GM18508 (cell line): Measurements from ENCODE around the gene BMP7.

Source experiments
- ATAC-seq: cut with Tn5 transposase; IDR thresholded peaks from one replicate; pipeline ENCODE4 v1.9.1; 2021; ENCODE audit warnings: moderate number of reproducible peaks; ENCODE audit not compliant: insufficient read depth, unreplicated experiment

BMP7 gene

DNA sequence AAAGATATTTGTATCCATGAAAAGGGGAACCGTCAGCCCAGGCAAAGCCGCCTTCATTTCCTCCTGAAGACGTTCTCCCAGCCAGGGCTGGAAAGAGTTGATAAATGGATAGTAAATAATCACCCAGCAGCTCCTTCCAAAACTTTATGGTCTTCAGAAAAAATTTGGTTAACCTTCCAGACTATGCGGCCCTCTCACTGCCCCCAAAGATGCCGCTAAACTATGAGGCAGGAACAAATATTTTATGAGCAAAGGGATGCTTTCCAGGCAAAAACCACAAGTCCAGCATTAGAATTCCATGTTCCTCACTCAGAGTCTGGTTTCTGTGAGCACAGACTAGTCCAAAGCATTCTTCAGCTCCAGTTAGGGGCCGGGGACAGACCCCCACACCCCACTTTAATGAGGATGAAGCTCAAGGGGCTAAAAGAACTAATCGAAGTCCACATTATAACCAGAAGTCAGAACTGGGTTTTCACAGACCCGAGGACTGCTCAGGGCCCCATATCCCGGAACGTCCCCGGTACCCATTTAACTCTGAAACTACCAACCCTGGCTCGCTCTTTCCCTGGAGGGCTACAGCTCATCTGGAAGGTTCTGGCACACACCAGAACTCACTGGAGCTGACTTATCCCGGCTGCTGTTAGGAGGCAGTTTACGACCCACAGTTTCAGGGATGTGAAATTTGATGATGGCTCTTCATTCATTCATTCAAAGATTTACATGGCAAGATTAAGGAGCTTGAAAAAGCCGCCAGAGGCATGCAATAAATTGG lies 29.4 kb downstream of the BMP7 start:
- no peak for ATAC-seq

DNA sequence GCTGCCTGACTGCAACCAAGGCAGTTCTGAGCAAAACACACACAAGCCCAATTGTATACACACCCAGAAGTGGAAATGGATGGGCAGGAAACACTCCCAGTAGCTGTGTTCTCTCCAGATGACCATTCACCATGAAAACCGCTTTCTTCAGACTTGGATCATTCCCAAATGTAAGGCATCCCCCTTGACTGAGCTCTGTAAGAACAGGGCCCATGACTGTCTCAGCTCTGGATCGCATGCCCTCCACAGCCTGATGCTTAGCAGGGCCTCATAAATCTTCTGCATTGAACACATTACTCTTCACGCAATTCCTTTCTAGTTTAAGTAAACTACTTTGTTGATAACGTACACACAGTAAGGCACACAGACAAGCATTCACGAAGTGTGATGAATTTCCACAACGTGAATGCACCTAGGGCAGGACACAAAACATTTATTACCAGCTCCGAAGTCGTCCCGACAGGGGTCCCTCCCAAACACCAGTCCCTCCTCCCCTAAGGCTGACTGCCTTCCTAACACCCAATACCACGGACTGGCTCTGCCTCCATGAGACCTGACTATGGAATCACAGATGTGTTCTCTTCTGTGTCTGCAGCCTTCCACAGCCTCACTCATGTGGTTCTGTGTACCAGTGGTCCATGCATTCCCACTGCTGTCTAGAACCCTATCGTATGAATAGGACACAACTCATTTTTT lies 31.7 kb downstream of the BMP7 start:
- ATAC-seq, result no peak

DNA sequence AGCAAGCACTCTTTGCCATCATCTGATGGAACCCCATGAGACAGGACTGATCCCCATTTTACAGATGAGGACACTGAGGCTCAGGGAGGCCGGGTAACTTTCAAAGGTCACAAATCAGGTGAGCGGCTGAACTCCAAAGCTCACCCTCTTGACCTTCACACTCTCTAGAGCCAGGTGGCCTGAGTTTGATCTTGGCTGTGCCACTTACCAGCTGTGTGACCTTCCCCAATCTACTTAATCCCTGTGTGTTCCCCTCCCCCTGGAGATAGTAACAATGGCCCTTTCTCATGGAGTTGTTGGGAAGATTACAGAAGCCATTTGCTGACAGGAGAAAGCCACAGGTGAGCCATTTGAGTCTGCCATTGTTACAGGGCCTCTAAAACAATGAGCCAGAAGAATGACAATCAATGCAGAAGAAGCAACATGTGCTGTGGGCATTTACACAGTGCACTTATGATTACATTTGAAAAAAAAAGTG lies 34.5 kb downstream of the BMP7 start:
- ATAC-seq, result no peak

DNA sequence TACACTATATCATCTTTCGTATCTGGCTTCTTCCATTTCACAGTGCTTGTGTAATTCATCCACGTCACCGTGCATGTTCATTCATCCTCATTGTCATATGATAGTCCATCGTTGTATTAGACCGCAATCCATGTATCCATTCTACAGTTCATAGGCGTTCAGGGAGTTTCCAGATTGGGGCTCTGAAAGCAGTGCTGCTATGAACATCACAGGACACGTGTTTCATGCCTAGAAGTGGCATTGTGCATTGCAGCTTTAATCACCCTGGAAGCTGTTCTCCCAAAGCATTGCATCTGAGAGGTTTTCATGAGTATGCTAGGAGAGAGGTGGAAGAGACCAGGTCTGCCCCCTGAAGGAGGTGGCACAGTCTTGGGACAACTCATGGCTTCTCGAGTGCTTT lies 35.3 kb downstream of the BMP7 start:
- ATAC-seq, result no peak

DNA sequence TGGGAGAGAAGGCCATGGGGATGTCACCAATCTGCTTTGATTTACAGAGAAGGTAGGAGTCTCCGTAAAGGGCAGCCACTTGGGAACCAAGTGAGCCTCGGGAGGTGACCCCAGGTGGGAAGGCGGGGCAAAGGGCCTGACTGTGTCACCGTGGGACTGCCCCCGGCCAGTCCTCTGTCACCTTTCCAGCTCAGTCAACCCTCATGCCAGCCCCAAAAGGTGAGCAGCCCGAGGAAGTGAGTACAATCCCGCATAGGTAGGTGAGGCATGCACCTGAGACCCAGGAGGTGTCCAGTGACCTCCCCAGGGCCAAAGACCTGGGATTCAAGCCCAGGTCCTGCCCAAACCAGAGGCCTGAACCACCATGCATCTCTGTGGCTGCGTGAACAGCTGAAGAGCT lies 36.2 kb downstream of the BMP7 start:
- no peak for ATAC-seq

DNA sequence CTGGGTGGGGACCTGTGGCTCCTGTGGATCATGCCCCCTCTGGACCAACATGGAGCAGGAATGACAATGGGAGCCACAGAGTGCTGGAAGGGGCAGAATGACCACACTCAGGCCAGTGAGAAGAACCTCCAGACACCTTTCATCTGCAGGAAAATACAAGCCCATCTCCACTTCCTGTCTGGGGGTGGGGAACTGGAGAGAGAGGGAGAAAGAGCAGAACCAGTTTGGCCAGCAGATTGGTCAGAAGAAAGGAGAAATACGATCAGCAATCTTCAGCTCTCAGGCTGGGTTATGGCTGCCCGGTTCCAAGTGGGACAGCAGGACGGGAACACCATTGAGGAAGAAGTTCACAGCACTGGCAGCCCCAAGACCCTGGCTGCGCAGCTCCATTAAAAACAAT lies 37.0 kb downstream of the BMP7 start:
- no peak for ATAC-seq

DNA sequence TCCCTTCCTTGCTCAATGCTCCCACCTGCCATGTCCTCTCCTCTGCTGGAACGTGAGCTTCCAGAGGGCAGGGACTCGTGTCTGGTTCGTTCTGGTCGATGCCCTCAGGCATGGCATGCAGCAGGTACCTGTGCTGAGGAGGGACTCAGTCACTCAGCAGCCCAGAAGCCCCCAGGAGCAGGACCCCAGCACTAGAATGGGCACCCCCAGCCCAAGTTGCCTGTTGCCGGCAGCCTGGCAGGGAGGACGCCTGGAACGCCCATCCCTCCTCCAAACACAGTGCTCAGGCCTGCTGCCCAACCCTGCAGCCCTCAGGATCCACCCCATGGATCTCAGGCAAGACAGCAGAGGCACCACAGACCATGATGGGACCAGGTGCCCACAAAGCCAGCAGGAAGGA lies 40.6 kb downstream of the BMP7 start:
- no peak for ATAC-seq

DNA sequence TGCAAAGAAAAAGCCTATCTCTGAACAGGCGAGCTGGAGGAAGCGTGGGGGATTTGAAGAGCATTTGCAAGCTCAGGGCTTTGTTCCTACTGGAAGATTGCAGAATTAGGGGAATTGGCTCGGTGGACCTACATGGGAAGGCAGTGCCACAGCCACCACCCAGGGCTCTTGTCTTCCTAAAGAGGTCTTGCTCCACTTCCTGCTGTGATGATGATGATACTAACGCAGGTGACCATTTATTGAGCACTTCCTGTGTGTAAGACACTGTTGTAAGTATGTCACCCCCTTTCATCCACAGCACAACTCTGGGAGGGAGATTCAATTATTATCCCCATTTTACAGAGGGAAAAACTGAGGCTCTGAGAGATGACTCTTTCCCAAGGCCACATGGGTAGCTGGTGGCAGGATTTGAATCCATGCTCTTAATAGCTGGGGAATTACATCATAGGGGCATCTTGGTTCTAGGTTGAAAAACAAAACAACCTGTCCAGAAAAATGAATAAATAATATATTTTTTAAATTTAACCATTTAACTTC lies 41.2 kb downstream of the BMP7 start:
- ATAC-seq, result no peak

DNA sequence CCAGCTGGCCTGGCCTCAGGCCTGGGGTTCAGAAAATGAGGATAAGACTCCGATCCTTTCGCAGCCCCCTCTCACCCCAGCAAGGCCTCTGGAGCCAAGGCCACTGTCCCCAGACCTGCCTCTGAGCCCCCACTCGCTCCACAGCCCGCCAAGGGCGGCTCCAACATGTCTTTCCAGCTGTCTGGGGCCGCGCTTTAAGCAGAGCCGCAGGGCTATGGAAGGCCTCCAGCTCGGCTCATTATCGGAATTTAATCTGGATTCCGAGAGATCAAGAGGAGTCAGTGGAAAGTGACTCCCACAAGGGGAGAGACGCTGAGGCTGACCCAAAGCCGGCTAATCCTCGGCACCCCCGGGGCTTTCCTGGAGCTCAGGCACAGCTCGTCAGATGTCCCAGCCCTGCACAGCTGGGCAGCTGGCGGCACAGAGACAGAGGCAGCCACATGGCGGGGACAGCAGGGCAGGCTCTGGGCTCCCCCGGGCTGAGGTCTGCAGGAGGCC lies 41.8 kb downstream of the BMP7 start:
- no peak for ATAC-seq

DNA sequence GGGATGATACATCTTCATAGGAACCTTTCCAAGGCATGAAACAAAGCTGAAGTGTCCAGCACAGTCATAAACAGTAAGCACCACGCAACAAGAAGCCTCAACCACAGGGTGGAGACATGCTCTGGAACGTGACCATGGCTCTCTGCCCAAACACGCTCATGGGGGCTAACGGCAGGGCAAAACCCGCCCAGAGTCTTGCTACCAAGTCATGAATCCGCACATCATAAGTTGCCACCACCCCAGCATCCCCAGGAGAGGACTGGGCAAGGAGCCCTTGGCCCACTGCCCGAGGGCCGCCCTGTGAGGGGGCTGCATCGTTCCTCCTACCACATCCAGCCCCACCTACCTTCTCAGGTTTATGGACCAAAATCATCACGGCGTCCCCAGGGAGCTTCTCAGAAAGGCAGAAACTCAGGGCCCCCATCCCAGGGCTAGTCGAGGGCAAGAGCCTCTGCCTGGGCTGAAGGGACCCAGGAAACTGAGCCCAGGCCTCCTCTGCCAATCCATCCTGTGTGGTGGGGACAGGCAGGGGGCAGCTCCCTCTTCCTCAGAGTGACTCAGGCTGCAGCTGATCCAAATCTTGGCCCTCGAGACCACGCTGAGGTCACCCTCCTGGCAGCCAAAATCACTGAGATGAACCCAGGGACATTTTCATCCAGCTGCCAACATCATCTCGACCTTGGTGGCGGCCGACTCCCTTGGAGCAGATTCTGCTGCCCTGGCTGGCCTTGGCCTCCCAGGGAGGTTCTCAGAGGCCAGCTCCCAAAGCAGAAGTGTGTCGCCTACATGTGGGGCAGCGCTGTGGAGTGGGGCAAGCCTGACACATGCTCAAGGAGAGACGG lies 42.6 kb downstream of the BMP7 start:
- no peak for ATAC-seq

DNA sequence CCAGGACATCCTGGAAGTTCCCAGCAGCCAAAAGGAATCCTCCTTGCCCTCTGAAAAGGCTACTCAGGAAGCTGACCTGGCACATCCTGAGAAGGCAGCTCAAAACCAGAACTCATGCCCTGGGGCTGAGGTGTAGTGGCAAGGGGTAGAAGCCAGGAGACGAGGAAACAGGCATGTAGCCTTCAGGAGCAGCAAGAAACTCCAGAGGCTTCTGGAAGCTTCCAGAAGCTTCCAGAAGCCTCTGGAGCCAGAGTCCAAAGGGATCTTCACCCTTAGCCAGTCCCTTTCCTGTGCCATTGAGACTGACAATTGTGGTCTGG lies 43.9 kb downstream of the BMP7 start:
- ATAC-seq, result no peak

DNA sequence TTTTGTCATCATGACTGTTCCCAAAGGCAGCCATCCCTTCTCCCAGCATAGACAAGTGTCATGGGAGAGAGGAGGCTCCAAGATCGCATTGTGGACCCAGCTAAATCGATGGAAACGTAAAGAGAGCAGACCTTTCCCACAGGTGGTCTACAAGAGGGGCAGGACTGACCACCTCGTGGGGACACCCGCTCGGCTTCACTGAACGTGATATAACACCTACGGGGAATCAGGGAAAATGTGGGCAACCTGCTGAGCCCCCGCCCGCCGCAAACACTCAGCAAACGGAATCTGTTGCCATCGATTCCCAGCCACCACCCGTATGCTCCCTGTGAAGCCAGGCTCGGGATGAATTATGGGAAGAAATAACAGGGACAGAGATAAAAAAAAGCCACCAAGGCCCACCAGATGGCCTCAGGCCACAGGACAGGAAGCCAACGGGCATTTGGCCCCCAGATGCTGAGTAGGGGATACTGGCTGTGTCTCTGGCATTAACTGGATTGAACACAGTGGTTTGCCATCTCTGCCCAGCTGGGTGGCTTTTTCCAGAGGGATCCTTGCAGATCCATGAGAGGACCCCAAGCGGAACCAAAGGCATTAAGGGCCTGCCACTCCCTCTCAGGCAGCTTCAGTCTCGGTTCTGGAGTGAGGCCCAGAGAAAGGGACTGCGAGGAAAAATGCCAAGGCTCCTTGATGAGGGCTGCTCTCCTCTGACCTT lies 44.4 kb downstream of the BMP7 start:
- ATAC-seq, result no peak

DNA sequence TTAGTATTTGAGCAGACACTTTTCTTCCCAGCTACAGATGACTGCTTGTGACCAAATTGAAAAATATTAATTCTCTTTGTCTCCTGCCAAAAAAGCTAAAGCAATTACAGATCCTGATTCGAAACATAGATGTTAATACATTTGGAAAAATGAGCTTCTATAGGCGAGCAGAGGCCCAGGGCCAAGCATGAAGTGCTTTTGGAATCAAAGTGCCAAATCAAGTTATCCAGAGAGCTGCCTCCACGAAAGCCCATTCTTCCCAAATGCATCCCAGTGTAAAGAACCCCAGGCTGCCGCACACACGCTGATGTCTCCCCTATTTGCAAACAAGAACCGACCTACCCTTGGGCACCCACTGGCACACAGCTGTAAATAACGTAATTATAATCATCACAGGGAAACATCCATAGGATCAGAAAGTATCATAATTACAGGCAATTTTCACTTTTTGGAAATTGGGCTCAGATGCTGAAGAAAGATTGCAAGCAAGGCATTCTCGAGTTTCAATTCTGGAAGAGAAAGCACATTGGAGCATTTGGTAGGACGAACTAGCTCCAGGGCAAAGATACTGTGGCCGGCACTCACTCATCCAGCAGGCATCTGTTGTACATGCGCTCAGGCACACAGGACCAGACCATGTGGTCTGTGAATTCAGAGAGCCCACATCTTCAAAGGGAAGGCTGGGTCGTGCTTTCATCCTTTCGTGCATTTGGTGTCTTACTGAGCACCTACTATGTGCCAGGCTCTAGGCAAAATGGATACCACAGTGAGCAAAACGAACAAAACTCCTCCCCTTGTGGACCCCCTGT lies 45.9 kb downstream of the BMP7 start:
- ATAC-seq, result no peak

DNA sequence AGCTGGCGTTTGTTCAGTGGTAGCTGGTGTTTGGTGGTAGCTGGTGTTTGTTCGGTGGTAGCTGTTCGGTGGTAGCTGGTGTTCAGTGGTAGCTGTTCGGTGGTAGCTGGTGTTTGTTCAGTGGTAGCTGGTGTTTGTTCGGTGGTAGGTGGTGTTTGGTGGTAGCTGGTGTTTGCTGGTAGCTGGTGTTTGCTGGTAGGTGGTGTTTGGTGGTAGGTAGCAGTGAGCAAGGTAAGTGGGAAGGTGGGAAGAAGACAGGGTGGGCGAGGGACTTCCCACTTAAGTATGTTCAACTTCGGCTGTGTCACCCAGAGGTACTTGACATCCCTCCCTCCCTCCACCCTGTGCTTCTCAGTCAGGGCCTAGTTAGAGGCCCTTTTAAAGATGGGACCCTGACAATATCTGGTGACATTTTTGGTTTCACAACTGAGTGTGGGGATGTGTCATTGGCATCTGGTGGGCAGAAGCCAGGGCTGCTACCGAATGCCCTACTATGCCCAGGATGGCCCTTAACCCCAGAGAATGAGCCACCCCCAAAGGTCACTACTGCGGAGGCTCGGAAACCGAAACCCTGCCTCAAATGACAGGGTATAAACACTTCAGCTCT lies 47.3 kb downstream of the BMP7 start:
- no peak for ATAC-seq

DNA sequence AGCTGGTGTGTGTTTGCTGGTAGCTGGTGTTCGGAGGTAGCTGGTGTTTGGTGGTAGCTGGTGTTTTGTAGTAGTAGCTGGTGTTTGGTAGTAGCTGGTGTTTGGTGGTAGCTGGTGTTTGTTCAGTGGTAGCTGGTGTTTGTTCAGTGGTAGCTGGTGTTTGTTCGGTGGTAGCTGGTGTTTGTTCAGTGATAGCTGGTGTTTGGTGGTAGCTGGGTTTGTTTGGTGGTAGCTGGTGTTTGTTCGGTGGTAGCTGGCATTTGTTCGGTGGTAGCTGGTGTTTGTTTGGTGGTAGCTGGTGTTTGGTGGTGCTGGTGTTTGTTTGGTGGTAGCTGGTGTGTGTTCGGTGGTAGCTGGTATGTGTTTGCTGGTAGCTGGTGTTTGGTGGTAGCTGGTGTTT lies 48.0 kb downstream of the BMP7 start:
- ATAC-seq, result no peak

DNA sequence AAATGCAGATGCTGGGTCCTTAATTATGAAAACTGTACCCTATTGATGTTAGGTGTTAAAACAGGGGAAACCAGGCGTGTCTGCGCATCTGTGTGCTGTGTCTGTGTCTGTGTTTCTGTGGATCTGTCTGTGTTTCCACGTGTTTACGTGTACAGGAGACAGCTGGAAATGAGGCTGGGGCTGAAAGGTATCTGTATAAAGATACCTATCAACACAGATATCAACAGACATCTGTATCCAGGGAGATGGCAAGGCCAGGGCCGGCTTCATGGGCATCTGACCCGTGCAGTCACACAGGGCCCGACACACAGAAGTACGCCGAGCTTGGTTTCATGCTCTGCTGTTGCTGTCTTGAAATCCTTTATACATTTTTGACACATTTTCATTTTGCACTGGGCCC lies 48.6 kb downstream of the BMP7 start:
- ATAC-seq, result no peak

DNA sequence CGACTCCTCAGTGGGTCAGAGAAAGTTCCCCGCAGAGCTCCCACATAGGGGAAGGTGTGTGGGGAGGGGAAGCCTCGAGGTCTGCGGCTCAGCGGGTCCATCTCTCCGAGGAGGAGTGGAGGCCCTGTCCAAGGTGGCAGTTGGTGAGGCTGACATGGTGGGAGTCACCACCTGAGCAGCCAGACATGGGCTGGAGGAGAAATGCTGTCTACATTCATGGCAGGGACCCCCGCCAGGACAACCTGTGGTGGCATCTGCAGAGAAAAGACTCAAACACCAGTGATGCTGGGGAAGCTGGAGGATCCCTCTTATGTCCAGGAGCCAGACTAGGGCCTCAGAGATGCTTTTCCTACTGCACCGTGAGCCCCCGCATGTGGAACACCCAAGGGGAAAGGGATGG lies 49.8 kb downstream of the BMP7 start:
- ATAC-seq, result no peak

DNA sequence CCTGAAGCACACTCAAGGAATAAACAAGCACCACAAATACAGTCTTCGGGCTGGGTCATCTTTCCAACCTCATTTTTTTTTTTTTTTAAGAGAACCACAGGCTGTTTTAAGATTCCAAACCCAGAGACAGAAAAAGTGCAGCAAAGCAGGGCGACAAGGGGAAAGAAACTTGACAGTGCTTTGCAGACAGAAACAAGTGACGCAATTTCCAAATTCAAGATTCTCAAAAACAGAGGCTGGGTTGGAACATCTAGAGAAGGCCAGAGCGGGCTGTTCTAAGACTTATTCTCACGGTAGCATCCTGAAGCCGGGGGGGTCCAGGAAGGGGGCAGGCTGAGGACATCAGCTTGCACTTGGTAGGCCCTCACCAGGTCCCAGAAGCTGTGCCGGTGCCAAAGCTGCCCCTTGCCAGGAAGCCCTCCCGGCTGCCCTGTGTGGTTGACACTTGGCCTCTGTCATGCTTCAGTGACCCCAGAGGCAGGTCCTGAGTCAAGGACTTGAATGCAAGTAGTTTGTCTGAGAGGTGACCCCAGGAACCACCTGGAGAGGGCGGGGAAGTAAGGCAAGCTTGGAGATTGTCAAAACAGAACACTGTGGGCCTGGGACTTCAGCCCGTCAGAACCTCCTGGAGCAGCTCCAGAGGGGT lies 50.5 kb downstream of the BMP7 start:
- no peak for ATAC-seq
